HG02759 (cell line): ENCODE measurements around the gene MED27.

ENCODE experiments used
- ATAC-seq: cut with Tn5 transposase; IDR thresholded peaks from one replicate; pipeline ENCODE4 v1.9.1; 2021; ENCODE audit warnings: mild to moderate bottlenecking, moderate library complexity; ENCODE audit not compliant: unreplicated experiment

Gene MED27

DNA sequence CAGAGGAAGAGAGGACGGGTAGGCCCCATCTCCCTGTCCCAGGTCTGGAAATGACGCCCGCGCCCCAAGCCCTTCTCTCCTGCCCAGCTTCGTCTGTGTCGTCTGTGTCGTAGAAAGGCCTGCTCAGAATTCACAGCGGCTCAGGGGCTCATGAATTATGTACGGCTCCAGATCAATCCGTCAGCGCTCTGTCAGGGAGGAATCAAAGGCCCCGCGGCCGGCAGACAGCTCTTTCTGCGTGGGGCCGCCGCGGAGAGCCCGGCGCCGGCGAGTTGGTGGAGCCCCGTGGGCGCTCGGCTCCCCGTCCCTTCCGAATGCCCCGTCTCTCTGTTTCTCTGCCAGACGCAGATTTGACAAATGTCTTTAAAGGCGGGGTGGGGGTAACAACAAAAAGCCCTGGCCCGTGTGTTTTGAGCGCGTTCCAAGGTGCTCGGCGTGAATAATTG is 255.9 kb downstream of the MED27 start:
- no peak for ATAC-seq

DNA sequence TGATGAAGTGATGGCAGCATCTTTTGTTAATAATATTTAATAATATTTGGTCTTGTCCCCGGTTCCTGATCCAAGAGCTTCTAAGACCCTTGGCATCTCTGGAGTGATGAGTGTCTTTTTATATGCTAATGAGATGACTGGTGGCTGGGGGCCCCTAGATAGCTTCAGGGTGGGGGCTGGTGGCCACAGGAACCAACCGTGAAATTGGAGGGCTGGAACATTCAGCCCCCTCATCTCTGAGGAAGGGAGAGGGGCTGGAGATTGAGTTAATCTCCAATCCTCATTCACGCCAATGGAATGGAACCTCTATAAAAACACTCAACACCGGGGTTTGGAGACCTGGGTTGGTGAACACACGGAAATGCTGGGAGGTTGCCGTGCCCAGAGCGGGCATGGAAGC is 261.6 kb downstream of the MED27 start:
- no peak for ATAC-seq

DNA sequence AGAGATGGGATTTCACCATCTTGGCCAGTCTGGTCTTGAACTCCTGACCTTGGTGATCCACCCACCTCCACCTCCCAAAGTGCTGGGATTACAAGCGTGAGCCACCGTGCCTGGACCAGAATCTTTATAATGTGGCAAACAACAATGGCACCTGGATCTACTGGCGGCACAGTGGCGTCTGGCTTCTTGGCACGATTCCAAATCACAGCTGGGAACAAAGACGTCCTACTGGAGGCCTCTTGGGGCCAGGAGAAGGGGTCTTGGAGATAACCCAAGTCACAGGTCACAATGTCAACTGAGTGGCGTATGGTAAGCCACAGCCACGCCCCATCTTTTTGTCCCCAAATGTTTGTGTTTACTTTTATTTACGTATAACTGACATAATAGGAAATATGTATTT is 262.0 kb downstream of the MED27 start:
- no peak for ATAC-seq

DNA sequence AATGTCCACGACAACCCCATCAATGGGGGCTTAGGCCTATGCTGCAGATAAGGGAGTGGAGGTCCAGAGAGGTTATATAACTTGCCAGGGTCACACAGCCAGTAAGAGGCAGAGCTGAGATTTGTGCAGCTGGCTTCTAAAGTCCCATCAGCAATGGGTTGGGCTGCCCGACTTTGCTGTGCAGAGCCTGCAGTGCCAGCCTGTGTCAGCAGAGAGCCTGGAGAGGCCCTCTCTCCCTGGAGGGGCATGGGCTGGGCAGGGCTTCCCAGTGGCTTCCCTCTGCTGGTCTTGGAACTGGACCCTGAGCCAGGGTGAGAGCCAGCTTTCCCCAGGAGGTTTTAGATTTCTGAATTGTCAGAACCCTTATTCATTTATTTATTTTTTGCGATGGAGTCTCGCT is 262.6 kb downstream of the MED27 start:
- ATAC-seq = no peak

DNA sequence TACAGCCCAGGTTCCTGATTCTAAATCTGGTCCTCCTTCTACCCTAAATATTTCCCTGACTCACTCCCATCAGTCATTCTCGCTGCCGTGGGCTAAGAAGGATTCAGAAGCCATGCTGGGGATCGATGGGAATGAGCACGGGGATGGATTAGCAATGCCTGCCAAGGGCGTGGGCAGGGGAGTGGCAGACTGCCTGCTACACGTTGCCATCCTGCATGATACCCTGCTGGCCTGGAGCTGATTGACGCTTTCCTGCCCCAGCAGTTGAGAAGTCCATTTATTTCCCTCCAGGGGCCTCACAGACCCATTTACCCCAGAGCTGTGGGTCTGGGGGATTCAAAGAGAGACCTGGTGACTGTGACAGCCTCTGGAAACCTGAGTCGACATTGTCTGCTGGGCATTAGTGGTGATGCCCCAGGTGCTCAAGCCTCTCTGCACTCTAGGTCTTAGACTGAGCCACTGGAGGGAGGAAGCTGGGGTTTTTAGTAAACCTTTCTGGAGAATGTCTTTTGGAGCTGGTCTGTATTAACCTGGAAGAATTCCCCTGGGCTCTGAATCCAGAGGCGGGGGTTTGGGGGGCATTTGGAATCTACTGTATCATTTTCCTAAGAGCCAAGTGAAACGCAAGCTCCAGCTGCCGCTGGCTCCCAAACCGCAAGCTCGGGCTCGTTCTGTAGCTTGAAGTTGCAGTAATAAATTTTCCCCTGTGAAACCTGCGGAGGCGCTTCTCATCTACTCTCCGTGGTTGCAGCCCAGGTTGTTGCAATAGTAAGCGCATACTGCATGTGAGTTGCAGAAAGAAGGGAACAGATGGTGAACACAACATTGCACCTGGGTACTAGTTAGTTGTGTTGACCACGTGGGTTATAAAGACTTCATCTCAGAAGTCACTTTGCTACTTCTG is 263.4 kb downstream of the MED27 start:
- no peak for ATAC-seq

DNA sequence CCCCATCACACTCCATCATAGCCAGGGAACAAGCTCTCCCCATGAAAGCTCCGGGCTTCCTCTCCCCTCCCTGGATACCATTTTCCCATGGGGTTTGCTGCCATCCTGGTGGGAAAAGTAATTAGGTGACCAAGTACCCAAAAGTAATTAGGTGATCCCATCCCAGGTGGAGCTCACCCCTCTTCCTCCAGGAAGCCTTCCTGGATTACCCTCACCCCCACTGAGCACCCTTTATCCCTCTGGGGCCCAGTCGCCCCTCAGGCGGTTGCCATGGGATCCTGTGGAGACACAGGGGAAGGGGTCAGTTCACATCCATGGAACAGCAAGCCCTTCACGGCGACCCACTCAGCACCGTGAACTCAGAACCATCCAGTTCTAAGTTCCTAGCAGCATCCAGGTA is 265.0 kb downstream of the MED27 start:
- ATAC-seq = no peak

DNA sequence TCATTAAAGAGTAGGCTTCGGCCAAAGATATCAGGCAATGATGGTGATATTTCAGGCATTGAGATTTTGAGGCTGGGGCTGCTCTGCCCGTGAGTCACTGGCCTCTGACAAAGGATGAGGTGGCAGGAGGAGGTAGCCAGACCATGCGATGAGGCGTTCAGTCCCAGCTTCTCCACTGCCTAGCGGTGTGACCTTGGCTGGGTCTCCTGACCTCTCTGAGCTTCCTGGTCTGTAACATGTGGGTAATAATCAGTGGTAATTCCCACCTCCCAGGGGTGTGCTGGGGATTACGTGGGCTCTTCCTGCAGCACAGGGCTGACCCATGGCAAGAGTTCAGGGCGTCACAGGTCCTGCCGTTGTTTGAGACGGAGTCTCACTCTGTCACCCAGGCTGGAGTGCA is 266.6 kb downstream of the MED27 start:
- ATAC-seq = no peak

DNA sequence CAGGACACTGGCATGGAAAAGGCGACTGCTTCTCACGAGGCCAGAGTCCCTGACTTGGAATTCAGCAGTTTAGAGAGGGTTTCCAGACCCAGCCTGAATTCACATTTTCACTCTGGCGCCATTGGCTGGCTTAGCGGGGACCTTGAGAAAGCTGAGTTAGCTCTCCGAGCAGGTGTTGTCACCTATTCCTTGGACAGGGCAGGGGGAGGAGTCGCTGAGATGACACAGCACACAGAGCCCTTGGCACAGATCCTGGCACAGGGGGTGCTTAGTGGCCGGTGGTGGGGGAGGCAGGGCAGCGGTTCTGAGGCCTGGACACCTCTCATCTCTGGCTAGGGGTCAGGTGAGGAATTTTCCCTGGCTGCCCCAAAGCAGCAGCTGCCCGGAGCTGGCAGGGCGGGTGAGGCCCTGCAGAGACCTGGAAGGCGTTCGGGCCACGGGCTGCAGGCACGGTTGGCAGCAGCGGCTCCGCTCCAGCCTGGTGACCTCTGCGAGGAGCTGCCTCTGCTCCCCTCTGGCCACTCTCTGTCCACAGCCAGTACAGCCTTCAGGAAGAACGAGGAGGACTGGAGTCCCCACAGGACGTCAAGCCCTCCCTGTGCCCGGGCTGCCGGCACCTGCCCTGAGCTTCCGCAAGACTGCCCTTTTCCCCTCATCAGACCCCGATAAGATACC is 267.4 kb downstream of the MED27 start:
- no peak for ATAC-seq

DNA sequence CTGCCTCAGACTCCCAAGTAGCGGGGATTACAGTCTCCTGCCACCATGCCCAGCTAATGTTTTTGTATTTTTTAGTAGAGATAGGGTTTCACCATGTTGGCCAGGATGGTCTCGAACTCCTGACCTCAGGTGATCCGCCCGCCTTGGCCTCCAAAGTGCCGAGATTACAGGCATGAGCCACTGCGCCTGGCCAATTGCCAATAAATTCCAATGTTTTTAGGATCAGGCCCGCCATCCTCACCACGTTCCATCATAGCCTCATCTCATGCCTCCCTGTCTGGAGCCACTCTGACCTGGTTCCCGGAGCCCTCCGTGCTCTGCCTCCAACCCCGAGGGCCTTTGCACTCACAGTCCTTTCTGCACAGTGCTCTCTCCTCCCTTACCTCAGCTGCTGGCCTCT is 268.3 kb downstream of the MED27 start:
- no peak for ATAC-seq

DNA sequence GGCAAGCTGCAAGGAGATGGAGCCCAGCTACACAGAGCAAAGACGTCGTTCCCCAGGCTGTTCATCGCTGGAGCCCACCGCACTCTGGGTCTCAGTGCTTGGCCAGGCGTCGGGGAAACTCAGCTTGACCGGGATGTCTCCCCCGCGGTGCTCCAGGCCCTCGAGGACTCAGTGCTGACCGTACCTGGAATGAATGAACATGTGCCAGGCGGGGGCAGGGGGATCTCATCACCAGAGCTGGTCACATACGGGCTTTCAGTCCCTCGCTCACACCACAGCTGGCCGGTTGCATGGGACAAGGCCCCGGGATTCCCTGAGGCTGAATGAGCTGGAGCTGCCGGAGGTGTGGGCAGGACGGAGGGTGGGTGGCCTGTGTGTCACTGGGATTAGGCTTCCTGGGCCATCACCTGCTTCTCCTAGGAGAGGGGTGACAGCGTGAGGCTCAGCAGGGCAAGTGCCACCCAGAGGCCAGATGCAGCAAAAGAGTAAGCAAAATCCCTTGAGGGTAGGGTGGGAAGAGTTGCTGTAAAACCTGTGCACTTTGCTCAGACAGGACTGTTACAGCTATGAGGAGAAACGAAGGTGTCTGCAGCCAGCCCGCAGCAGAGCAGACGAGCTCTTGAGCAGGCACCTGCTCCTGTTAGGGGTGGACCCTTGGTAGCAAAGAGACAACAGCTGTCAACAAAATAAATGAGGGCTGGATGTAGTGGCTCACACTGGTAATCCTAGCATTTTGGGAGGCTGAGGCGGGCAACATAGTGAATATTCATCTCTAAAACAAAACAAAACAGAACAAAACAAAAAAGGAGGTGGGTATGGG is 269.1 kb downstream of the MED27 start:
- ATAC-seq = no peak
